BE2C (cell line): ENCODE results near the gene PI4KB.

Source experiments
- DNase-seq: peaks from one replicate; pipeline ENCODE4 v3.0.0-alpha.2; 2020
- H3K27me3 ChIP-seq: fragments of 250-450 bp; sonication (Bioruptor Pico); 2 replicates; pipeline ENCODE4 v1.5.1; 2020; ENCODE audit warnings: mild to moderate bottlenecking
- H3K36me3 ChIP-seq: fragments of 250-450 bp; sonication (Bioruptor Pico); 2 replicates; pipeline ENCODE4 v1.5.1; 2020; ENCODE audit warnings: mild to moderate bottlenecking
- H3K4me1 ChIP-seq: fragments of 250-450 bp; sonication (Bioruptor Pico); 2 replicates; pipeline ENCODE4 v1.5.1; 2020
- H3K4me3 ChIP-seq: 2 replicates; pipeline ENCODE4 v1.5.1; 2011; ENCODE audit warnings: low read depth, low read length
- H3K9me3 ChIP-seq: fragments of 250-450 bp; sonication (Bioruptor Pico); 2 replicates; pipeline ENCODE4 v1.5.1; 2020
- CTCF ChIP-seq: IDR thresholded peaks from 2 replicates; pipeline ENCODE4 v1.5.1; 2012; ENCODE audit warnings: mild to moderate bottlenecking, low read depth, low read length

PI4KB gene

GRCh38 chr1:151286619-151287340 lies 40.4 kb downstream of the PI4KB start:
- TF ChIP-seq CTCF: no peak
- peaks cover 38% of the 10 kb centered on the region for H3K36me3 ChIP-seq
- H3K27me3 ChIP-seq: no peaks in the 10 kb centered on the region
- no peaks in the 10 kb centered on the region for H3K9me3 ChIP-seq
- H3K4me1 ChIP-seq: no peaks in the 10 kb centered on the region
- no peak for DNase-seq
- no peak overlapping the region for H3K4me3 ChIP-seq

- no peak for TF ChIP-seq CTCF
- no peak for DNase-seq
- H3K4me1 ChIP-seq: no peaks in the 10 kb centered on the region
- H3K9me3 ChIP-seq: no peaks in the 10 kb centered on the region
- peaks cover 17% of the 10 kb centered on the region for H3K36me3 ChIP-seq
- H3K4me3 ChIP-seq: no peak overlapping the region
- H3K27me3 ChIP-seq: no peaks in the 10 kb centered on the region
Measured at GRCh38 chr1:151284013-151284577, 43.1 kb downstream of the PI4KB start.

GRCh38 chr1:151282883-151283725 lies 44.1 kb downstream of the PI4KB start:
- TF ChIP-seq CTCF: no peak
- no peaks in the 10 kb centered on the region for H3K9me3 ChIP-seq
- H3K4me1 ChIP-seq: no peaks in the 10 kb centered on the region
- peaks cover 14% of the 10 kb centered on the region for H3K36me3 ChIP-seq
- peak; percentile 27 for DNase-seq
- H3K4me3 ChIP-seq: peak overlapping the region; percentile 69
- H3K27me3 ChIP-seq: no peaks in the 10 kb centered on the region

- Histone ChIP-seq H3K27me3 (no peaks in the 10 kb centered on the region), H3K9me3 (no peaks in the 10 kb centered on the region), H3K36me3 (peaks cover 5% of the 10 kb centered on the region), H3K4me3 (peak within 1 kb of the TSS; percentile 69), H3K4me1 (no peaks in the 10 kb centered on the region)
- peak; percentile 100 for DNase-seq
- TF ChIP-seq CTCF: no peak
Measured at GRCh38 chr1:151281969-151282882, 45.0 kb downstream of the PI4KB start, which contains the start of gene ZNF687. Gene ZNF687, plus strand, starts transcription at chr1:151282299. Its CDS starts 3,993 bp downstream, at chr1:151286292.

GRCh38 chr1:151281225-151281968 lies 45.8 kb downstream of the PI4KB start:
- DNase-seq: peak; percentile 97
- Histone ChIP-seq H3K36me3 (no peaks in the 10 kb centered on the region; the same call in 1 of the 2 replicates), H3K27me3 (no peaks in the 10 kb centered on the region), H3K4me3 (peak overlapping the region; percentile 69), H3K4me1 (no peaks in the 10 kb centered on the region), H3K9me3 (no peaks in the 10 kb centered on the region)
- peak; percentile 18; the same call in 1 of the 2 replicates for TF ChIP-seq CTCF
